Hepatic stellate cell (primary cell): ENCODE results near the gene ARID4B.
"Not testable (repeated sequence)": the region's sequence is repeated elsewhere in the genome, so short reads cannot be mapped to it uniquely, and the experiment has no call there.

Experiments
- DNase-seq: peaks from one replicate; pipeline ENCODE4 v3.0.0; 2011; ENCODE audit warnings: low spot score

The ARID4B gene

GRCh38 chr1:235159930-235160329 lies 168.0 kb downstream of the ARID4B start:
- not testable (repeated sequence) for DNase-seq

GRCh38 chr1:235159284-235159683 lies 168.7 kb downstream of the ARID4B start:
- DNase-seq = not testable (repeated sequence)

- no peak for DNase-seq
Measured at GRCh38 chr1:235158680-235159079, 169.3 kb downstream of the ARID4B start.

- DNase-seq = no peak
Measured at GRCh38 chr1:235157150-235157549, 170.8 kb downstream of the ARID4B start.

GRCh38 chr1:235156740-235157139 lies 171.2 kb downstream of the ARID4B start:
- DNase-seq = no peak

GRCh38 chr1:235156265-235156664 lies 171.7 kb downstream of the ARID4B start:
- DNase-seq = no peak

GRCh38 chr1:235152235-235152634 lies 175.7 kb downstream of the ARID4B start:
- DNase-seq = no peak

GRCh38 chr1:235151033-235151432 lies 176.9 kb downstream of the ARID4B start:
- no peak for DNase-seq

- no peak for DNase-seq
Measured at GRCh38 chr1:235149824-235150223, 178.2 kb downstream of the ARID4B start.

- DNase-seq = no peak
Measured at GRCh38 chr1:235147269-235147668, 180.7 kb downstream of the ARID4B start.

GRCh38 chr1:235145639-235146038 lies 182.3 kb downstream of the ARID4B start:
- DNase-seq = no peak

- DNase-seq = no peak
Measured at GRCh38 chr1:235142991-235143390, 185.0 kb downstream of the ARID4B start.

- DNase-seq = no peak
Measured at GRCh38 chr1:235139315-235139714, 188.7 kb downstream of the ARID4B start.

GRCh38 chr1:235138821-235139220 lies 189.2 kb downstream of the ARID4B start:
- DNase-seq = no peak

- DNase-seq = no peak
Measured at GRCh38 chr1:235136111-235136510, 191.9 kb downstream of the ARID4B start.

GRCh38 chr1:235134171-235134570 lies 193.8 kb downstream of the ARID4B start:
- DNase-seq = no peak

GRCh38 chr1:235133086-235133485 lies 194.9 kb downstream of the ARID4B start:
- no peak for DNase-seq

GRCh38 chr1:235131961-235132360 lies 196.0 kb downstream of the ARID4B start:
- no peak for DNase-seq

- no peak for DNase-seq
Measured at GRCh38 chr1:235130766-235131270, 197.2 kb downstream of the ARID4B start.

- DNase-seq = no peak
Measured at GRCh38 chr1:235129774-235130570, 198.0 kb downstream of the ARID4B start.

- DNase-seq = peak; percentile 96
Measured at GRCh38 chr1:235128456-235129328, 199.3 kb downstream of the ARID4B start, which contains the start of gene TOMM20. TOMM20 (minus strand) TSS chr1:235128837; CDS start chr1:235128715, 122 bp downstream.

- peak; percentile 28 for DNase-seq
Measured at GRCh38 chr1:235127732-235128455, 200.1 kb downstream of the ARID4B start.
